ENCODE results near the gene SCUBE1. TPM values are rescaled to one million over a fixed set of nuclear protein-coding genes. Genes with fewer than 3 reads are reported as not detected.

Gene SCUBE1
- total and polyA plus RNA-seq, 2 of the 8 experiments (the other 6 are each of a cell fraction or from before 2014, with no cell fraction given): 2.3 to 4.9 TPM

GRCh38 chr22:43171607-43172006 lies 171.6 kb downstream of the SCUBE1 start:
- Histone ChIP-seq H3K9ac (replicated peaks in 1 of 4; ENCODE audit: extremely low read depth in 1 of 4, low read depth in 3 of 4, low read length in 3 of 4) (no peak overlapping the region), H2BK120ac (replicated peaks; ENCODE audit: low read depth, low read length) (no peak overlapping the region), H2BK12ac (ENCODE audit: low read depth, low read length) (no peak overlapping the region), H2BK20ac (ENCODE audit: low read length) (no peak overlapping the region), H4K20me1 (replicated peaks in 1 of 2; ENCODE audit: control insufficient read depth in 1 of 2, insufficient read depth in 2 of 2, low read length in 2 of 2) (peaks cover 7 to 14% of the 10 kb centered on the region in 2 experiments), H3K23me2 (ENCODE audit: low read depth, low read length) (no peaks in the 10 kb centered on the region), H2BK5ac (ENCODE audit: low read depth, low read length) (no peak overlapping the region), H3K27ac (ENCODE audit: low read depth, low read length) (0 out of 2 replicates have a peak overlapping the region, but pooled peaks have one; percentile 25), H4K5ac (ENCODE audit: insufficient read length, low read depth, low read length) (no peak overlapping the region), H3K36me3 (ENCODE audit: control insufficient read depth in 2 of 4, insufficient read depth in 4 of 4, low read length in 3 of 4) (peaks cover 31 to 65% (median 64%) of the 10 kb centered on the region in 4 experiments), H3K9me3 (ENCODE audit: insufficient read depth in 2 of 2, low read depth in 1 of 2, low read length in 1 of 2) (no peaks in the 10 kb centered on the region), H3K79me1 (ENCODE audit: low read depth, low read length) (no peaks in the 10 kb centered on the region), H3K56ac (replicated peaks; ENCODE audit: insufficient read length, low read depth, low read length) (no peak overlapping the region), H3K79me2 (ENCODE audit: control insufficient read depth in 1 of 2, insufficient read depth in 2 of 2, low read length in 2 of 2) (no peaks in the 10 kb centered on the region), H3K14ac (ENCODE audit: insufficient read length) (no peak overlapping the region), H3K4me2 (ENCODE audit: insufficient read depth in 1 of 2, low read depth in 2 of 2, low read length in 2 of 2) (no peak overlapping the region), H2AFZ (ENCODE audit: low read length) (no peak overlapping the region), H3K4me3 (ENCODE audit: extremely low read depth in 1 of 4, insufficient read depth in 2 of 4, low read depth in 3 of 4, low read length in 4 of 4) (no peak overlapping the region), H3K23ac (ENCODE audit: insufficient read length) (no peak overlapping the region), H2AK5ac (ENCODE audit: low read depth, low read length) (no peak overlapping the region), H3K27me3 (replicated peaks in 1 of 4; ENCODE audit: control insufficient read depth in 3 of 4, extremely low read depth in 1 of 4, insufficient read depth in 3 of 4, low read length in 3 of 4) (no peaks in the 10 kb centered on the region), H4K91ac (replicated peaks; ENCODE audit: insufficient read length, low read length) (no peak overlapping the region), H4K8ac (ENCODE audit: extremely low read depth, insufficient read depth, low read length) (no peak overlapping the region), H3K18ac (ENCODE audit: extremely low read depth, low read length) (no peak overlapping the region), H3K4ac (replicated peaks; ENCODE audit: insufficient read length, low read depth, low read length) (no peak overlapping the region), H3K4me1 (replicated peaks in 1 of 4; ENCODE audit: control insufficient read depth in 3 of 4, insufficient read depth in 4 of 4, low read length in 3 of 4) (no peaks in the 10 kb centered on the region), H2BK15ac (ENCODE audit: low read length) (no peak overlapping the region)
- FAIRE-seq (no peak), DNase-seq (ENCODE audit: low read depth in 1 of 2, low spot score in 2 of 2) (no peak)
- CTCF ChIA-PET (ENCODE audit: partially characterized antibody): interaction anchor here (0.7 to 1.4 kb wide), 2 partner anchors 12 to 58 kb away, joined by 3 read pairs; no protein-coding TSS in a partner anchor
- 89% methylated on average over 12 of the region's 12 CpGs; no CpG with 5 or more reads in 1 of the 2 experiments for WGBS, 2 experiments (ENCODE audit: extremely low coverage in 1 of 2, insufficient coverage in 1 of 2, insufficient read length in 1 of 2, insufficient replicate concordance in 2 of 2, low coverage in 1 of 2, low lambda C conversion rate in 2 of 2, missing lambda C conversion rate in 1 of 2)
- POLR2A ChIA-PET (ENCODE audit: partially characterized antibody): interaction anchor here (1.7 to 1.9 kb wide), 2 partner anchors 9 to 11 kb away, joined by 4 to 5 read pairs; no protein-coding TSS in a partner anchor
- TF ChIP-seq CHD1 (IDR thresholded peaks at IDR 0.05; ENCODE audit: low read depth, low read length) (no peak), KDM4A (IDR thresholded peaks at IDR 0.05; ENCODE audit: low read depth, low read length, severe bottlenecking) (no peak), SIN3A (conservative IDR thresholded peaks at IDR 0.05 in 1 of 2, IDR thresholded peaks at IDR 0.05 in 1 of 2; ENCODE audit: low read depth in 1 of 2, low read length in 2 of 2) (no peak), BACH1 (IDR thresholded peaks at IDR 0.05; ENCODE audit: low read length) (no peak), TAF7 (optimal IDR thresholded peaks at IDR 0.05; ENCODE audit: borderline replicate concordance, low read depth, low read length) (no peak), SAP30 (IDR thresholded peaks at IDR 0.05; ENCODE audit: insufficient read depth, insufficient replicate concordance, low read length) (no peak), HDAC2 (IDR thresholded peaks at IDR 0.05; ENCODE audit: borderline replicate concordance in 1 of 2, low read depth in 2 of 2, low read length in 2 of 2) (no peak), SP1 (IDR thresholded peaks at IDR 0.05; ENCODE audit: low read depth, low read length) (no peak), E2F6 (IDR thresholded peaks at IDR 0.05) (no peak), RXRA (IDR thresholded peaks at IDR 0.05; ENCODE audit: insufficient read depth, low read depth, low read length) (no peak), MAFK (IDR thresholded peaks at IDR 0.05; ENCODE audit: low read depth, low read length) (no peak), CREB1 (IDR thresholded peaks at IDR 0.05) (no peak), NANOG (IDR thresholded peaks at IDR 0.05; ENCODE audit: insufficient read depth, low read depth, low read length, poor library complexity, severe bottlenecking) (no peak)
